Measurements from ENCODE around the gene MTG2. TPM values are rescaled to one million over a fixed set of nuclear protein-coding genes. Genes with fewer than 3 reads are reported as not detected.
A peak's percentile ranks its signal among the peaks of the same experiment; 100 is the strongest.

Gene MTG2
- total and polyA plus RNA-seq, 2 of the 13 experiments (the other 11 are each of a cell fraction or from before 2014, with no cell fraction given): 20.4 to 37.8 TPM

DNA sequence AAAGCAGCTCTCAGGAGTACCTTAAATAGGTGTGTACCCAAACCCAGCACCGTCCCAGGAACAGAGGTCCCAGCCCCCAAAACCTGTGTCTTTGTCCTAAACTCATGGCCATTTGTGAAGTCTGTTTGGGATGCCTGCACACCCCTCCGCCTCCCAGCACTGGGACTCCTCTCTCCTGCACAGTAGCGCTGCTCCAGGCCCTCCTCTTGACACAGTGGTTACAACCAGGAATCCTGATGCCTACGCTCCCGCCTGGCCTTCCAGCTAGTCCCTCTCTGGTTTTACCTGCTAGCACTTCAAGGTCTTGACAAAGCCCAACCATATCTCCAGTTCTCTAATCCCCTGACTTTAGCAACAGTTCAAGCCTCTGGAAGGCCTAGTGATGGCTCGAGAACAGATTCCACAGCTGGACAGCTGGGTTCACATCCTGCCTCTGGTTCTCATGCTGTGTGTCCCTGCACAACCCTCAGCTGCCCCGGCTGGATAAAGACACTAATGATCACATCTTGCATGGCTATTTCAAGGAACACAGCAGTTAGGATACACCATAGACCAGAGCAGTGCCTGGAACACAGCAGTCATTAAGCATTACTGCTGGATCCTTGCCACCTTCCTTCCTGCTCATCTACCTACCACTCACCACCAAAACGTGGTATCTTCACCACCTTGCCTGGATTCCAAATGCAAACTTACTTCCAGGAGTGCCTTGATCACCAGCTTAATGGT lies 45.2 kb upstream of the MTG2 start (continued):
- TF ChIP-seq, protein P1, sequence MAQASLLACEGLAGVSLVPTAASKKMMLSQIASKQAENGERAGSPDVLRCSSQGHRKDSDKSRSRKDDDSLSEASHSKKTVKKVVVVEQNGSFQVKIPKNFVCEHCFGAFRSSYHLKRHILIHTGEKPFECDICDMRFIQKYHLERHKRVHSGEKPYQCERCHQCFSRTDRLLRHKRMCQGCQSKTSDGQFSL (CRISPR knock-in tag; IDR thresholded peaks at IDR 0.05): no peak
- TF ChIP-seq, protein P2, sequence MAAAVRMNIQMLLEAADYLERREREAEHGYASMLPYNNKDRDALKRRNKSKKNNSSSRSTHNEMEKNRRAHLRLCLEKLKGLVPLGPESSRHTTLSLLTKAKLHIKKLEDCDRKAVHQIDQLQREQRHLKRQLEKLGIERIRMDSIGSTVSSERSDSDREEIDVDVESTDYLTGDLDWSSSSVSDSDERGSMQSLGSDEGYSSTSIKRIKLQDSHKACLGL (CRISPR knock-in tag; IDR thresholded peaks at IDR 0.05): 0 out of 2 replicates have a peak, but pooled peaks have one; percentile 17
- TF ChIP-seq TBL1XR1 (IDR thresholded peaks at IDR 0.05; ENCODE audit: borderline replicate concordance, low read length, partially characterized antibody) (no peak), ZNF33B (CRISPR knock-in tag; IDR thresholded peaks at IDR 0.05) (no peak), ZNF550 (CRISPR knock-in tag; IDR thresholded peaks at IDR 0.05; ENCODE audit: borderline replicate concordance) (no peak), KDM3A (CRISPR knock-in tag; IDR thresholded peaks at IDR 0.05; ENCODE audit: low read depth) (no peak), CREM (IDR thresholded peaks at IDR 0.05) (no peak), CREM (CRISPR knock-in tag; IDR thresholded peaks at IDR 0.05) (0 out of 2 replicates have a peak, but pooled peaks have one; percentile 20), SSRP1 (CRISPR knock-in tag; IDR thresholded peaks at IDR 0.05) (peak; percentile 48; the same call in 1 of the 2 replicates), RXRA (CRISPR knock-in tag; IDR thresholded peaks at IDR 0.05) (no peak), ZNF777 (CRISPR knock-in tag; IDR thresholded peaks at IDR 0.05) (no peak), POLR2A (IDR thresholded peaks at IDR 0.05; ENCODE audit: insufficient read depth in 1 of 2, low read depth in 2 of 2, low read length in 2 of 2) (peak; percentile 24 to 50; a peak in 2 of 4 replicates), ZNF720 (CRISPR knock-in tag; IDR thresholded peaks at IDR 0.05) (no peak), ELF3 (CRISPR knock-in tag; IDR thresholded peaks at IDR 0.05) (no peak), DNMT1 (CRISPR knock-in tag; IDR thresholded peaks at IDR 0.05) (no peak), CEBPB (IDR thresholded peaks at IDR 0.05; ENCODE audit: borderline replicate concordance, low read depth, low read length) (no peak), SAP130 (CRISPR knock-in tag; IDR thresholded peaks at IDR 0.05; ENCODE audit: low read depth) (no peak)
- TF ChIP-seq, protein P3, sequence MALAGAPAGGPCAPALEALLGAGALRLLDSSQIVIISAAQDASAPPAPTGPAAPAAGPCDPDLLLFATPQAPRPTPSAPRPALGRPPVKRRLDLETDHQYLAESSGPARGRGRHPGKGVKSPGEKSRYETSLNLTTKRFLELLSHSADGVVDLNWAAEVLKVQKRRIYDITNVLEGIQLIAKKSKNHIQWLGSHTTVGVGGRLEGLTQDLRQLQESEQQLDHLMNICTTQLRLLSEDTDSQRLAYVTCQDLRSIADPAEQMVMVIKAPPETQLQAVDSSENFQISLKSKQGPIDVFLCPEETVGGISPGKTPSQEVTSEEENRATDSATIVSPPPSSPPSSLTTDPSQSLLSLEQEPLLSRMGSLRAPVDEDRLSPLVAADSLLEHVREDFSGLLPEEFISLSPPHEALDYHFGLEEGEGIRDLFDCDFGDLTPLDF (CRISPR knock-in tag; IDR thresholded peaks at IDR 0.05): no peak
- TF ChIP-seq, protein P4, sequence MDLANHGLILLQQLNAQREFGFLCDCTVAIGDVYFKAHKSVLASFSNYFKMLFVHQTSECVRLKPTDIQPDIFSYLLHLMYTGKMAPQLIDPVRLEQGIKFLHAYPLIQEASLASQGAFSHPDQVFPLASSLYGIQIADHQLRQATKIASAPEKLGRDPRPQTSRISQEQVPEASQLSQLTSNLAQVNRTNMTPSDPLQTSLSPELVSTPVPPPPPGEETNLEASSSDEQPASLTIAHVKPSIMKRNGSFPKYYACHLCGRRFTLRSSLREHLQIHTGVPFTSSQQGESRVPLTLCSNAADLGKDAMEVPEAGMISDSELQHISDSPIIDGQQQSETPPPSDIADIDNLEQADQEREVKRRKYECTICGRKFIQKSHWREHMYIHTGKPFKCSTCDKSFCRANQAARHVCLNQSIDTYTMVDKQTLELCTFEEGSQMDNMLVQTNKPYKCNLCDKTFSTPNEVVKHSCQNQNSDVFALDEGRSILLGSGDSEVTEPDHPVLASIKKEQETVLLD (CRISPR knock-in tag; IDR thresholded peaks at IDR 0.05; ENCODE audit: low read depth): 0 out of 2 replicates have a peak, but pooled peaks have one; percentile 24
- TF ChIP-seq, protein P5, sequence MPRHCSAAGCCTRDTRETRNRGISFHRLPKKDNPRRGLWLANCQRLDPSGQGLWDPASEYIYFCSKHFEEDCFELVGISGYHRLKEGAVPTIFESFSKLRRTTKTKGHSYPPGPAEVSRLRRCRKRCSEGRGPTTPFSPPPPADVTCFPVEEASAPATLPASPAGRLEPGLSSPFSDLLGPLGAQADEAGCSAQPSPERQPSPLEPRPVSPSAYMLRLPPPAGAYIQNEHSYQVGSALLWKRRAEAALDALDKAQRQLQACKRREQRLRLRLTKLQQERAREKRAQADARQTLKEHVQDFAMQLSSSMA (CRISPR knock-in tag; IDR thresholded peaks at IDR 0.05): no peak
- TF ChIP-seq, protein P6, sequence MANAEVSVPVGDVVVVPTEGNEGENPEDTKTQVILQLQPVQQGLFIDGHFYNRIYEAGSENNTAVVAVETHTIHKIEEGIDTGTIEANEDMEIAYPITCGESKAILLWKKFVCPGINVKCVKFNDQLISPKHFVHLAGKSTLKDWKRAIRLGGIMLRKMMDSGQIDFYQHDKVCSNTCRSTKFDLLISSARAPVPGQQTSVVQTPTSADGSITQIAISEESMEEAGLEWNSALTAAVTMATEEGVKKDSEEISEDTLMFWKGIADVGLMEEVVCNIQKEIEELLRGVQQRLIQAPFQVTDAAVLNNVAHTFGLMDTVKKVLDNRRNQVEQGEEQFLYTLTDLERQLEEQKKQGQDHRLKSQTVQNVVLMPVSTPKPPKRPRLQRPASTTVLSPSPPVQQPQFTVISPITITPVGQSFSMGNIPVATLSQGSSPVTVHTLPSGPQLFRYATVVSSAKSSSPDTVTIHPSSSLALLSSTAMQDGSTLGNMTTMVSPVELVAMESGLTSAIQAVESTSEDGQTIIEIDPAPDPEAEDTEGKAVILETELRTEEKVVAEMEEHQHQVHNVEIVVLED (CRISPR knock-in tag; IDR thresholded peaks at IDR 0.05; ENCODE audit: borderline replicate concordance): 0 out of 2 replicates have a peak, but pooled peaks have one; percentile 1
- TF ChIP-seq, protein P7, sequence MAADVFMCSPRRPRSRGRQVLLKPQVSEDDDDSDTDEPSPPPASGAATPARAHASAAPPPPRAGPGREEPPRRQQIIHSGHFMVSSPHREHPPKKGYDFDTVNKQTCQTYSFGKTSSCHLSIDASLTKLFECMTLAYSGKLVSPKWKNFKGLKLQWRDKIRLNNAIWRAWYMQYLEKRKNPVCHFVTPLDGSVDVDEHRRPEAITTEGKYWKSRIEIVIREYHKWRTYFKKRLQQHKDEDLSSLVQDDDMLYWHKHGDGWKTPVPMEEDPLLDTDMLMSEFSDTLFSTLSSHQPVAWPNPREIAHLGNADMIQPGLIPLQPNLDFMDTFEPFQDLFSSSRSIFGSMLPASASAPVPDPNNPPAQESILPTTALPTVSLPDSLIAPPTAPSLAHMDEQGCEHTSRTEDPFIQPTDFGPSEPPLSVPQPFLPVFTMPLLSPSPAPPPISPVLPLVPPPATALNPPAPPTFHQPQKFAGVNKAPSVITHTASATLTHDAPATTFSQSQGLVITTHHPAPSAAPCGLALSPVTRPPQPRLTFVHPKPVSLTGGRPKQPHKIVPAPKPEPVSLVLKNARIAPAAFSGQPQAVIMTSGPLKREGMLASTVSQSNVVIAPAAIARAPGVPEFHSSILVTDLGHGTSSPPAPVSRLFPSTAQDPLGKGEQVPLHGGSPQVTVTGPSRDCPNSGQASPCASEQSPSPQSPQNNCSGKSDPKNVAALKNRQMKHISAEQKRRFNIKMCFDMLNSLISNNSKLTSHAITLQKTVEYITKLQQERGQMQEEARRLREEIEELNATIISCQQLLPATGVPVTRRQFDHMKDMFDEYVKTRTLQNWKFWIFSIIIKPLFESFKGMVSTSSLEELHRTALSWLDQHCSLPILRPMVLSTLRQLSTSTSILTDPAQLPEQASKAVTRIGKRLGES (CRISPR knock-in tag; IDR thresholded peaks at IDR 0.05; ENCODE audit: borderline replicate concordance): no peak

All from HepG2 (cell line).